AG08395 (cell line): Measurements from ENCODE around the gene SPR.
A peak's percentile ranks its signal among the peaks of the same experiment; 100 is the strongest.

Source experiments
- DNase-seq: peaks from one replicate; pipeline ENCODE4 v3.0.0; 2012; ENCODE audit warnings: mixed read lengths, low spot score

SPR gene

GRCh38 chr2:72915907-72916742, 28.9 kb downstream of the SPR start:
- DNase-seq = no peak

GRCh38 chr2:72916743-72917137, 29.5 kb downstream of the SPR start:
- no peak for DNase-seq

- DNase-seq = no peak
Measured at GRCh38 chr2:72917138-72917876, 30.1 kb downstream of the SPR start, which contains the start of gene EMX1. Gene EMX1 (plus strand): TSS chr2:72917519. CDS start chr2:72917853, 334 bp downstream.

- no peak for DNase-seq
Measured at GRCh38 chr2:72917877-72918553, 30.8 kb downstream of the SPR start.

- no peak for DNase-seq
Measured at GRCh38 chr2:72919414-72920317, 32.5 kb downstream of the SPR start.

GRCh38 chr2:72920318-72921087, 33.3 kb downstream of the SPR start:
- no peak for DNase-seq

- DNase-seq = no peak
Measured at GRCh38 chr2:72921088-72921851, 34.1 kb downstream of the SPR start.

- no peak for DNase-seq
Measured at GRCh38 chr2:72921853-72922252, 34.6 kb downstream of the SPR start.

- no peak for DNase-seq
Measured at GRCh38 chr2:72923833-72924352, 36.7 kb downstream of the SPR start.

GRCh38 chr2:72924353-72925240, 37.4 kb downstream of the SPR start:
- no peak for DNase-seq

GRCh38 chr2:72925328-72925943, 38.2 kb downstream of the SPR start:
- no peak for DNase-seq

GRCh38 chr2:72926368-72926767, 39.2 kb downstream of the SPR start:
- no peak for DNase-seq

- no peak for DNase-seq
Measured at GRCh38 chr2:72926811-72927465, 39.7 kb downstream of the SPR start.

GRCh38 chr2:72927619-72928550, 40.7 kb downstream of the SPR start:
- no peak for DNase-seq

- no peak for DNase-seq
Measured at GRCh38 chr2:72929010-72929409, 41.8 kb downstream of the SPR start.

GRCh38 chr2:72931280-72931910, 44.2 kb downstream of the SPR start:
- peak; percentile 54 for DNase-seq
